Measurements from ENCODE around the gene DBN1. TPM values are rescaled to one million over a fixed set of nuclear protein-coding genes. Genes with fewer than 3 reads are reported as not detected.

Gene DBN1
- total and polyA plus RNA-seq, 2 of the 8 experiments (the other 6 are each of a cell fraction or from before 2014, with no cell fraction given) = 168 to 333 TPM

- Histone ChIP-seq H3K79me2 (ENCODE audit: control insufficient read depth in 1 of 2, insufficient read depth in 2 of 2, low read length in 2 of 2) (peaks cover 14 to 47% of the 10 kb centered on the region in 2 experiments), H3K23ac (ENCODE audit: insufficient read length) (no peak overlapping the region), H3K4me1 (replicated peaks in 1 of 4; ENCODE audit: control insufficient read depth in 3 of 4, insufficient read depth in 4 of 4, low read length in 3 of 4) (peaks cover 11 to 45% (median 39%) of the 10 kb centered on the region in 4 experiments), H3K23me2 (ENCODE audit: low read depth, low read length) (peaks cover 3% of the 10 kb centered on the region), H3K9me3 (ENCODE audit: insufficient read depth in 2 of 2, low read depth in 1 of 2, low read length in 1 of 2) (no peaks in the 10 kb centered on the region; a peak in 1 of 4 replicates), H2AK5ac (ENCODE audit: low read depth, low read length) (no peak overlapping the region), H3K18ac (ENCODE audit: extremely low read depth, low read length) (peak overlapping the region; percentile 20; the same call in 1 of the 2 replicates), H3K4me3 (ENCODE audit: extremely low read depth in 1 of 4, insufficient read depth in 2 of 4, low read depth in 3 of 4, low read length in 4 of 4) (peak overlapping the region; percentile 78 to 96 (median 88)), H2AFZ (ENCODE audit: low read length) (no peak overlapping the region), H3K9ac (replicated peaks in 1 of 4; ENCODE audit: extremely low read depth in 1 of 4, low read depth in 3 of 4, low read length in 3 of 4) (peak overlapping the region in 2 of 4 experiments; percentile 89 to 91; a peak in 5 of 7 replicates), H3K56ac (replicated peaks; ENCODE audit: insufficient read length, low read depth, low read length) (no peak overlapping the region), H4K91ac (replicated peaks; ENCODE audit: insufficient read length, low read length) (no peak overlapping the region), H3K14ac (ENCODE audit: insufficient read length) (no peak overlapping the region), H2BK12ac (ENCODE audit: low read depth, low read length) (no peak overlapping the region), H3K27ac (ENCODE audit: low read depth, low read length) (no peak overlapping the region), H3K27me3 (replicated peaks in 1 of 4; ENCODE audit: control insufficient read depth in 3 of 4, extremely low read depth in 1 of 4, insufficient read depth in 3 of 4, low read length in 3 of 4) (no peaks in the 10 kb centered on the region), H2BK20ac (ENCODE audit: low read length) (no peak overlapping the region), H4K20me1 (replicated peaks in 1 of 2; ENCODE audit: control insufficient read depth in 1 of 2, insufficient read depth in 2 of 2, low read length in 2 of 2) (peaks cover 32 to 34% of the 10 kb centered on the region in 2 experiments), H3K4ac (replicated peaks; ENCODE audit: insufficient read length, low read depth, low read length) (no peak overlapping the region), H2BK15ac (ENCODE audit: low read length) (no peak overlapping the region), H3K4me2 (ENCODE audit: insufficient read depth in 1 of 2, low read depth in 2 of 2, low read length in 2 of 2) (peak overlapping the region; percentile 76 to 78), H2BK120ac (replicated peaks; ENCODE audit: low read depth, low read length) (no peak overlapping the region), H3K36me3 (ENCODE audit: control insufficient read depth in 2 of 4, insufficient read depth in 4 of 4, low read length in 3 of 4) (peaks cover 18 to 43% (median 26%) of the 10 kb centered on the region in 4 experiments), H2BK5ac (ENCODE audit: low read depth, low read length) (peak overlapping the region; percentile 97), H4K8ac (ENCODE audit: extremely low read depth, insufficient read depth, low read length) (no peak overlapping the region), H4K5ac (ENCODE audit: insufficient read length, low read depth, low read length) (no peak overlapping the region), H3K79me1 (ENCODE audit: low read depth, low read length) (peaks cover 24% of the 10 kb centered on the region)
- no peak for DNase-seq (ENCODE audit: low read depth in 1 of 2, low spot score in 2 of 2)
- FAIRE-seq = no peak
- CTCF ChIA-PET (ENCODE audit: partially characterized antibody) = interaction anchor here (0.5 to 7.9 kb wide), 8 partner anchors 9 to 81 kb away, joined by 3 to 64 read pairs (median 9); no protein-coding TSS in a partner anchor
- POLR2A ChIA-PET (ENCODE audit: partially characterized antibody) = interaction anchor here (0.8 to 67.5 kb wide), 10 partner anchors 3 to 161 kb away, joined by 3 to 3349 read pairs (median 5); partner anchors contain the start of genes DBN1, DDX41, DOK3 and MXD3
- TF ChIP-seq JUN (IDR thresholded peaks at IDR 0.05; ENCODE audit: low read depth, low read length) (no peak), NRF1 (IDR thresholded peaks at IDR 0.05; ENCODE audit: low read depth, low read length) (no peak), MAX (IDR thresholded peaks at IDR 0.05) (0 out of 2 replicates have a peak, but pooled peaks have one; percentile 6), POLR2AphosphoS5 (IDR thresholded peaks at IDR 0.05; ENCODE audit: low read depth, low read length) (peak; percentile 30; the same call in 1 of the 2 replicates)
- WGBS, 2 experiments (ENCODE audit: extremely low coverage in 1 of 2, insufficient coverage in 1 of 2, insufficient read length in 1 of 2, insufficient replicate concordance in 2 of 2, low coverage in 1 of 2, low lambda C conversion rate in 2 of 2, missing lambda C conversion rate in 1 of 2) = 76% methylated on average over 14 of the region's 14 CpGs; no CpG with 5 or more reads in 1 of the 2 experiments
These were observed 1.7 kb downstream of the DBN1 start for GRCh38 chr5:177471610-177472356.
